Mesenteric fat pad (tissue), 1 donor: ENCODE data around the gene ANGPTL8. TPM values are rescaled to one million over a fixed set of nuclear protein-coding genes. Genes with fewer than 3 reads are reported as not detected.

ENCODE experiments used
- DNase-seq: peaks from one replicate; pipeline ENCODE4 v3.0.0-alpha.2; 2020; ENCODE audit warnings: low spot score
- total RNA-seq: library from RNA; stranded (reverse); fragmentation: NEBNext Ultra II Directional; extraction: Animal tissue kit (Norgen Biotek cat#: 25700); gene quantifications from one replicate; pipeline ENCODE4 v1.2.1, GENCODE V29; 2021
- donor health status: DM: yes; HTN: yes; CAD: no.

Gene ANGPTL8
- total RNA-seq, 1 donor from 2014 or later, result 4.5 TPM

GRCh38 chr19:11290256-11290655 lies 50.8 kb downstream of the ANGPTL8 start:
- no peak for DNase-seq

- no peak for DNase-seq
Measured at GRCh38 chr19:11291415-11291814, 52.0 kb downstream of the ANGPTL8 start.

Other genes starting within 250 kb of the ANGPTL8 start
- 109 TPM for gene LDLR, start 150.2 kb upstream of the ANGPTL8 start, total RNA-seq
- 0.77 TPM for gene SPC24, start 83.8 kb upstream of the ANGPTL8 start, total RNA-seq
- gene KANK2, start 42.1 kb upstream of the ANGPTL8 start, total RNA-seq, result 121 TPM
- 119 TPM for gene DOCK6, start 22.9 kb downstream of the ANGPTL8 start, total RNA-seq
- gene TSPAN16, start 56.5 kb downstream of the ANGPTL8 start, total RNA-seq, result not detected
- gene RAB3D, start 100.0 kb downstream of the ANGPTL8 start, total RNA-seq, result 21.7 TPM
- gene TMEM205, start 106.6 kb downstream of the ANGPTL8 start, total RNA-seq, result 54.3 TPM
- gene CCDC159, start 106.9 kb downstream of the ANGPTL8 start, total RNA-seq, result 16.4 TPM
- gene PLPPR2, start 115.8 kb downstream of the ANGPTL8 start, total RNA-seq, result 26.0 TPM
- gene SWSAP1, start 135.0 kb downstream of the ANGPTL8 start, total RNA-seq, result 1.2 TPM
- gene EPOR, start 144.7 kb downstream of the ANGPTL8 start, total RNA-seq, result 9.6 TPM
- gene RGL3, start 179.7 kb downstream of the ANGPTL8 start, total RNA-seq, result 18.8 TPM
- 0.35 TPM for gene ODAD3, start 195.5 kb downstream of the ANGPTL8 start, total RNA-seq
- 199 TPM for gene PRKCSH, start 196.0 kb downstream of the ANGPTL8 start, total RNA-seq
- gene ELAVL3, start 241.4 kb downstream of the ANGPTL8 start, total RNA-seq, result not detected